Vagina (tissue), 2 donors: ENCODE measurements around the gene ASB4. TPM values are rescaled to one million over a fixed set of nuclear protein-coding genes. Genes with fewer than 3 reads are reported as not detected.

ENCODE experiments used
- DNase-seq, 2 donors: peaks; one replicate each; pipeline ENCODE4 v3.0.0-alpha.2; 2017; ENCODE audit errors: extremely low spot score in 2 of 2
- H3K27ac ChIP-seq: fragments of 200-600 bp; sonication (generic); one replicate; pipeline ENCODE4 v1.5.1; 2019
- H3K27me3 ChIP-seq: fragments of 200-600 bp; sonication (generic); one replicate; pipeline ENCODE4 v1.5.1; 2019
- H3K36me3 ChIP-seq, 2 donors: fragments of 200-600 bp; sonication (generic); one replicate each; pipeline ENCODE4 v1.5.1; 2017 to 2019
- H3K4me1 ChIP-seq: fragments of 200-600 bp; sonication (generic); one replicate; pipeline ENCODE4 v1.5.1; 2019
- H3K4me3 ChIP-seq, 2 donors: fragments of 200-600 bp; sonication (generic); 1 replicate in 1 of 2; 2 replicates in 1 of 2; pipeline ENCODE4 v1.5.1; 2016 to 2019
- H3K9me3 ChIP-seq: fragments of 200-600 bp; sonication (generic); one replicate; pipeline ENCODE4 v1.5.1; 2019
- POLR2A ChIP-seq, 2 donors: fragments of 450-650 bp; IDR thresholded peaks; one replicate each; pipeline ENCODE4 v1.6.1; 2017; ENCODE audit warnings: antibody characterized with exemption in 2 of 2, mild to moderate bottlenecking in 2 of 2, moderate library complexity in 2 of 2
- POLR2AphosphoS5 ChIP-seq, 2 donors: sonication (generic); formaldehyde crosslinking; IDR thresholded peaks; one replicate each; pipeline ENCODE4 v1.9.0; 2017; ENCODE audit warnings: antibody characterized with exemption in 2 of 2, mild to moderate bottlenecking in 2 of 2, low read depth in 1 of 2; ENCODE audit not compliant: insufficient read depth in 1 of 2
- intact Hi-C: fragments of 100-400 bp; cut with DNase I; formaldehyde crosslinking; loops from one replicate; pipeline ENCODE4 v1.15.1; 2023
- total RNA-seq: library from RNA; depleted of rRNA; stranded (reverse); fragments of >200 nt; gene quantifications from one replicate; pipeline ENCODE4 v1.2.3, GENCODE V29; 2016
- TF ChIP-seq, protein P1 (sequence below), 3 experiments: fragments of 450-650 bp in 2 of 3; fragments of 200-600 bp in 1 of 3; sonication (generic) in 1 of 3; IDR thresholded peaks; one replicate each; pipeline ENCODE4 v1.5.1; 2017 to 2019; ENCODE audit warnings: antibody characterized with exemption in 3 of 3, mild to moderate bottlenecking in 2 of 3, moderate library complexity in 2 of 3

Gene ASB4
- total RNA-seq, 1 donor from 2014 or later = 0.25 TPM

DNA sequence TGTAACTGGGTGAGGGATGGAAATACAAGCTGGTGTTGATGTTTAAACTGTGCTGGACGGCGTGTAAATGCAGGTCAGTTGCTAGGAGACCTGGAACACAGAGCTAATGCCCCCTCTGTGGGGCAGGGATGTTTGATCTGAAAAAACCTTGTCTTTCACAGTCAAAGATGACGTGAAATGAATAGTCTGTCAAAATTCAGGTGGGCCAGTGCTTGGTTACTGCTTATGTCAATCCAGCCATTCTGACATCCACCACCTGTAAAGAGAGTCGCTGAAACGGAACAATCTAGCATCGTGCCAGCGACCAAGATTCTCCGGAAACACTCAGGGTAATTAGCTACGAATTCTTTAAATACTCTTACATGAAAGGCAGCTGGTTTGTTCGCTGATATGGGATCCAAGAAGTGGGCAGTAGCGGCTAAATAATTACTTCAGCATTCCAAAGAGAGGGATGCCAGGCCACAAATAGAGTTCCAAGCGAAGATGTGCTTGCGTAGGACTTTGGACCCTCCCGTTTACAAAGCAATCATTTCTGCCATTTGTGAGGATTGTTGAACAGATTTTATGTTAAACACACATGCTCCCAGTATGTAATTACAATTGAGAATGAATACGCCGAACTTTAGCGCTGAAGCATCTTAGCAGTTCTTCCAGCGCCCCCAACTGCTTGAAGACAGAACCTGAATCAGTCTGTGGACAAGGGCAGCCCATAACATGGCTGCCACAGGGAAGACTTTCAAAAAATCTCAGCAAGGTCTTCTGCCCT, 7.3 kb upstream of the ASB4 start:
- H3K4me3 ChIP-seq = no peak overlapping the region
- intact Hi-C loops = no loop called here

DNA sequence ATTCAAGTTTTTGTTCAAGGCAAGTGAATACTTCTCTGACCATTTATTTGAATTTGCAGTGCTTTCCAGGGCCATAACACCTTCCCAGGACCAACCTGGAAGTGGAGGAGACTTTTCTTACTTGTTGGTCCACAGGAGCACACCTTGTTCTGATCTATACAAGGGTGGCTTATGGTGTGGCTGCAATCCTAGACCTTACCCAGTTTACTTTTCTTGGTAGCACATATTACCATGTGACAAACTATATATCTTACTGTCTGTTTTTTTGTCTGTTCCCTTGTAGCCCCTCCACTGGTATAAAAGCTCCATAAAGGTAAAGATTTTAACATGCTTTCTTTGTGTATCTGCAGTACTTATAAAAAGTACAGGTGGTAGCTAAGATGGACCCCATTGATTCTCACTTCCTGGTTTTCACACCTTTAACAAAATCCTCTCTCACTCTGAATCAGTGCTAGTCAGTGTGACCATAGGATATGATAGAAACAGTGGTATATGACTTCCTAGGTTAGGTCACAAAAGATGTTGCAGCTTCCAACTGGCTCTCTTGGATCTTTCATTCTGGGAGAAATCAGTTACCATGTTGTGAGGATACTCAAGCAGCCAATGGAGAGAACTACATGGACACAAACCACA, 5.6 kb upstream of the ASB4 start:
- Histone ChIP-seq H3K27ac (no peak overlapping the region), H3K27me3 (no peaks in the 10 kb centered on the region), H3K4me1 (no peaks in the 10 kb centered on the region), H3K9me3 (no peaks in the 10 kb centered on the region), H3K36me3 (no peaks in the 10 kb centered on the region), H3K4me3 (no peak overlapping the region)
- intact Hi-C loops = no loop called here
- no peak for DNase-seq
- TF ChIP-seq POLR2A (IDR thresholded peaks at IDR 0.05) (no peak), POLR2AphosphoS5 (IDR thresholded peaks at IDR 0.05; ENCODE audit: insufficient read depth in 1 of 2, low read depth in 1 of 2) (no peak)
- TF ChIP-seq, protein P1, sequence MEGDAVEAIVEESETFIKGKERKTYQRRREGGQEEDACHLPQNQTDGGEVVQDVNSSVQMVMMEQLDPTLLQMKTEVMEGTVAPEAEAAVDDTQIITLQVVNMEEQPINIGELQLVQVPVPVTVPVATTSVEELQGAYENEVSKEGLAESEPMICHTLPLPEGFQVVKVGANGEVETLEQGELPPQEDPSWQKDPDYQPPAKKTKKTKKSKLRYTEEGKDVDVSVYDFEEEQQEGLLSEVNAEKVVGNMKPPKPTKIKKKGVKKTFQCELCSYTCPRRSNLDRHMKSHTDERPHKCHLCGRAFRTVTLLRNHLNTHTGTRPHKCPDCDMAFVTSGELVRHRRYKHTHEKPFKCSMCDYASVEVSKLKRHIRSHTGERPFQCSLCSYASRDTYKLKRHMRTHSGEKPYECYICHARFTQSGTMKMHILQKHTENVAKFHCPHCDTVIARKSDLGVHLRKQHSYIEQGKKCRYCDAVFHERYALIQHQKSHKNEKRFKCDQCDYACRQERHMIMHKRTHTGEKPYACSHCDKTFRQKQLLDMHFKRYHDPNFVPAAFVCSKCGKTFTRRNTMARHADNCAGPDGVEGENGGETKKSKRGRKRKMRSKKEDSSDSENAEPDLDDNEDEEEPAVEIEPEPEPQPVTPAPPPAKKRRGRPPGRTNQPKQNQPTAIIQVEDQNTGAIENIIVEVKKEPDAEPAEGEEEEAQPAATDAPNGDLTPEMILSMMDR (IDR thresholded peaks at IDR 0.05) = no peak

More for the DNA sequence above, 7.3 kb upstream of the ASB4 start:
- no peaks in the 10 kb centered on the region for H3K4me1 ChIP-seq
- H3K36me3 ChIP-seq = no peaks in the 10 kb centered on the region
- TF ChIP-seq POLR2AphosphoS5 (IDR thresholded peaks at IDR 0.05; ENCODE audit: insufficient read depth in 1 of 2, low read depth in 1 of 2) (no peak), POLR2A (IDR thresholded peaks at IDR 0.05) (no peak)
- TF ChIP-seq, protein P1 (IDR thresholded peaks at IDR 0.05) = no peak
- H3K27me3 ChIP-seq = no peaks in the 10 kb centered on the region
- H3K9me3 ChIP-seq = no peaks in the 10 kb centered on the region
- no peak overlapping the region for H3K27ac ChIP-seq
- no peak for DNase-seq

DNA sequence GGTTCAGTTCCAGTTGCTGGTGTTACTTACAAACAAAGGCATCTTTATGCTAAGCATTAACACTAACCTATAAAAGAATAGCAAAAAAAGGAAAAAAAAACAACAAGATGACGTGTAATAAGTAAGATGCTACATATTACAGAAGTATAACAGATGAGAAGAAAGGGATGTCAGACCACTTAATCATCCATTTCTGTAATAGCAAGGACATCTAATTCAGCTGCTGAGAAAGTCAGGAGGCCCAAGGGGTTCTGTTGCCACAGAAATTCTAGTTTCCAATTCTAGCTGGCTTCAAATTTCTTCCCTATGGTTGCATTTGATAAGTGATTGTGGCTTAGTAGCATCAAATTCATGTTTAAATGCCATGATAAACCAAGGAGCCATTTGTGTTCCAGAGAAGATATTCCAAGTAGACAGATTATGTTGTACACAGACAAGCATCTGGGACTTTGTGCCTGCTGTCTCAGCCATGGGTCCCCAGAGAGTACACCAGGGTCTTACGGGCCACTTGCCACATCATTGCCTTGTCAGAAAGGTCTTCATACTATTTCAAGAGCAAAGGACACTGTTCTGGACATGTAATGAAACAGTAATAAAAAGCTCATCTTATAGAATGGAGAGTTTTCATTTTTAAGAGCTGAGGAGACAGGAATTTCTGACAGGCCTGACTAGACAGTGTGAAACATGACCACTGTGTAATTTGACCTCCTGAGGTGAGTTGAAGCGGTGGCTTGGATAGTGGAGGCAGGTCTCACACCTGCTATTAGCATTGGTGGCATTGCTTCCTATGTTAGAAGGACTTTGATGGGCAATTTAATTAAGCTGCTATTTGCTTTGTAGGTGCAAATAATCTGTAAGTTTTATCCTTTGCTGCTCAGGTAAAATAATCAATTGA, 4.2 kb upstream of the ASB4 start:
- H3K4me3 ChIP-seq = no peak overlapping the region
- H3K27ac ChIP-seq = no peak overlapping the region
- H3K27me3 ChIP-seq = no peaks in the 10 kb centered on the region
- no peak for DNase-seq
- H3K36me3 ChIP-seq = no peaks in the 10 kb centered on the region
- no peaks in the 10 kb centered on the region for H3K4me1 ChIP-seq
- H3K9me3 ChIP-seq = no peaks in the 10 kb centered on the region
- intact Hi-C loops = no loop called here
- no peak for TF ChIP-seq POLR2A (IDR thresholded peaks at IDR 0.05)
- TF ChIP-seq, protein P1 (IDR thresholded peaks at IDR 0.05) = no peak
- TF ChIP-seq POLR2AphosphoS5 (IDR thresholded peaks at IDR 0.05; ENCODE audit: insufficient read depth in 1 of 2, low read depth in 1 of 2) = no peak

DNA sequence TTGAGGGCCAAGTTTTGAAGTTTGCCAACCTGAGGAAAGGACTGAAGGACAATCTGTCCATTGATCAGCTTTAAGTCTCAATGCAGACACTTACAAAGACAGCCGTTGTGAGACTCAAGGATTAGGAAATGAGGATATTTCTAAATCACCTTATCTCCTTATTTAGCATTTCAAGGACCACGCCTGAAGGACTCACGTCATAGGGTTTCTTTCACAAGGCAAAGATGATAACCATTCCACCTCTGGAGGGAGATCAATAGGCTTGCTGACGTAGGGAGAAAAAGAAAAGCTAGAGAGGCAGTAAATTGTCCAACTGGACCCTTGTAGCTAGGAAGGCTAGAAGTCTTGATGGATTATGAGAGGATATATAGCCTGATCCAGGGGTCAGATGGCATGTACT, 3.3 kb upstream of the ASB4 start:
- Histone ChIP-seq H3K4me3 (no peak overlapping the region), H3K27me3 (no peaks in the 10 kb centered on the region), H3K36me3 (no peaks in the 10 kb centered on the region), H3K27ac (no peak overlapping the region), H3K4me1 (no peaks in the 10 kb centered on the region), H3K9me3 (no peaks in the 10 kb centered on the region)
- TF ChIP-seq POLR2AphosphoS5 (IDR thresholded peaks at IDR 0.05; ENCODE audit: insufficient read depth in 1 of 2, low read depth in 1 of 2) (no peak), POLR2A (IDR thresholded peaks at IDR 0.05) (no peak)
- TF ChIP-seq, protein P1 (IDR thresholded peaks at IDR 0.05) = no peak
- DNase-seq = no peak
- intact Hi-C loops = no loop called here
